GM12872 (cell line): Measurements from ENCODE around the gene ASB3.

Experiments used
- TF ChIP-seq, protein P1 (sequence below): IDR thresholded peaks from 3 replicates; pipeline ENCODE4 v1.5.1; 2011; ENCODE audit warnings: low read depth, mild to moderate bottlenecking, low read length, moderate library complexity; ENCODE audit not compliant: insufficient read depth

ASB3 gene

DNA sequence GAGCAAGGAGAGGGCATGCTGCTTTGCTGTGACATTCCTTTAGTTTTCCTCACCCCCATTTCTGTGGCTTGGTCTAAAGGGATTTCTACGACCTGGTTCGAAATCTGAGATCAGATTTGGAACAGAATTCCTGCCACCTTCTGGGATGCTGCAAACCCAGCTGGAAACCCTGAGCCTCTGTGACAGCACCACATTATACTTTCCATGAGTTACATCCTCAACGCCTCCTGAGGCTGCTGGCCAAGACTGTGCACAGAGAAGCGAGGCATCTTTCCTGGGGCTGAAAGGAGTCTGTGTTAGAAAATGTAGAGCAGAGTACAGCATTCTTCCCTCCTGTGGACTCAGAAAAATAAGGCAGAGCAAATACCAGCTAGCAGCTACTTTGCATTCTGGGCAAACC, 157.3 kb downstream of the ASB3 start:
- TF ChIP-seq, protein P1, sequence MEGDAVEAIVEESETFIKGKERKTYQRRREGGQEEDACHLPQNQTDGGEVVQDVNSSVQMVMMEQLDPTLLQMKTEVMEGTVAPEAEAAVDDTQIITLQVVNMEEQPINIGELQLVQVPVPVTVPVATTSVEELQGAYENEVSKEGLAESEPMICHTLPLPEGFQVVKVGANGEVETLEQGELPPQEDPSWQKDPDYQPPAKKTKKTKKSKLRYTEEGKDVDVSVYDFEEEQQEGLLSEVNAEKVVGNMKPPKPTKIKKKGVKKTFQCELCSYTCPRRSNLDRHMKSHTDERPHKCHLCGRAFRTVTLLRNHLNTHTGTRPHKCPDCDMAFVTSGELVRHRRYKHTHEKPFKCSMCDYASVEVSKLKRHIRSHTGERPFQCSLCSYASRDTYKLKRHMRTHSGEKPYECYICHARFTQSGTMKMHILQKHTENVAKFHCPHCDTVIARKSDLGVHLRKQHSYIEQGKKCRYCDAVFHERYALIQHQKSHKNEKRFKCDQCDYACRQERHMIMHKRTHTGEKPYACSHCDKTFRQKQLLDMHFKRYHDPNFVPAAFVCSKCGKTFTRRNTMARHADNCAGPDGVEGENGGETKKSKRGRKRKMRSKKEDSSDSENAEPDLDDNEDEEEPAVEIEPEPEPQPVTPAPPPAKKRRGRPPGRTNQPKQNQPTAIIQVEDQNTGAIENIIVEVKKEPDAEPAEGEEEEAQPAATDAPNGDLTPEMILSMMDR: no peak

DNA sequence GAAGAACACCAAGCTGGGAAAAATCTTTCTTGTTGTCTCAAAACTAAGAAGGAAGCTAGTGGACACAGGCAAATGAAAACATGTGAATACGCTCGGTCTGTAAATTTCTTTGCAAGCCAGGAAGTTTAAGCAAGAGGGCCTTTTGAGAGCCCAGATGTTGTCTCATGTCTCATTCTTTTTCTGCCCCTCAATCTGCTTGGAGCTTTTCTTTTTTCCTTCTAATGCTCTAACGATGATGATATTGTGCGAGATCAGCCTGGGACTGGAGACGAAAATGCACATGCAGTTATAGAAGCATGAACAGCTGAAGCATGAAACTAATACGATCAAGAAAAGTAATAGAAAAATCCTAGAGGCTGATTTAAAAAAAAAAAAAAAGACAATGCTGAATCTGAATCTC, 157.8 kb downstream of the ASB3 start:
- TF ChIP-seq, protein P1: no peak

DNA sequence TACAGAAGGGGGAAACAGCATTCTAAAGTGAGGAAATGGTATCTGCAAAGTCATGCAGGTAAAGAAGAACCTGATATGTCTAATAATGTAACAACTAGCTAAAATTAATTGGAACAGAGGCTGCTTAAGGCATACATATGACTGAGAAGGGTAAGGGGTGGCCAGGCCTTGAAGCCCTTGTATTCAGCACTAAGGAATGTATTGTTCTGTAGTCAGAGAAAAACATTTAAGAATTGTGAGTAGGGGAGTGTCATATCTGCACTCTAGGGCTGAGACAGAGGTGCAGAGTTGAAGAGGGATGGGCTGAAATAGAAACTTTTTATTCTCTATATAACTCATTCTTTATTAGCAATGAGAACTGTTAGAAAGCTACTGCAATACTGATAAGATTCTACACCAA, 164.6 kb downstream of the ASB3 start:
- TF ChIP-seq, protein P1: no peak

DNA sequence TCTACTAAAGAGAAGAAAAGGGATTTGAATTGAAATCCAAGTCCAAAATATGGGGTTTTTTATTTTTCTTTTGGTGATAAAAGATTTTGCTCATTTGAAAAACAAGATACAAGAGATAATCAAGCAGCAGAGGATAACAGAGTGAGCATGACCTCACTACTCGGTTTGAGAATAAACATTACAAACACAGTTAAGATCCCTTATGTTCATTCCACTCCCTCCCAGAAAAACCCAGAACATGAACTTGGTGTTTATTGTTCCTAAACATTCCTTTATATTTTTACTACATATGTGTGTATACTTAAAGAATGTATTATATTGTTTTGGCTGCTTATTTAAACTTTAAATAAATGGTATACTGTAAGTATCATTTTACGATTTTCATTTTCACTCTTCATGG, 165.8 kb downstream of the ASB3 start:
- TF ChIP-seq, protein P1: no peak
